Forelimb muscle (tissue), 1 donor: ENCODE results near the gene TOM1L1. TPM values are rescaled to one million over a fixed set of nuclear protein-coding genes. Genes with fewer than 3 reads are reported as not detected.

Experiments used
- DNase-seq: peaks from one replicate; pipeline ENCODE4 v3.0.0-alpha.2; 2013; ENCODE audit warnings: low read depth
- polyA plus RNA-seq: library from polyadenylated mRNA; unstranded; fragments of 120-200 nt; gene quantifications from one replicate; pipeline ENCODE4 v1.2.1, GENCODE V29; 2013; ENCODE audit not compliant: insufficient read length

The TOM1L1 gene
- polyA plus RNA-seq, 1 donor = 5.7 TPM

GRCh38 chr17:54898576-54898975 is 2.1 kb upstream of the TOM1L1 start:
- no peak for DNase-seq

- no peak for DNase-seq
Observed at GRCh38 chr17:54899201-54899600, 1.5 kb upstream of the TOM1L1 start.

GRCh38 chr17:54899721-54900456 is 763 bp upstream of the TOM1L1 start:
- no peak for DNase-seq

- DNase-seq = no peak
Observed at GRCh38 chr17:54901230-54901822, 674 bp downstream of the TOM1L1 start.

GRCh38 chr17:54902017-54902416 is 1.4 kb downstream of the TOM1L1 start:
- DNase-seq = no peak

- no peak for DNase-seq
Observed at GRCh38 chr17:54902611-54903010, 2.0 kb downstream of the TOM1L1 start.

- no peak for DNase-seq
Observed at GRCh38 chr17:54903375-54903774, 2.7 kb downstream of the TOM1L1 start.

GRCh38 chr17:54906683-54907082 is 6.0 kb downstream of the TOM1L1 start:
- no peak for DNase-seq

GRCh38 chr17:54907376-54907775 is 6.7 kb downstream of the TOM1L1 start:
- DNase-seq = no peak

- no peak for DNase-seq
Observed at GRCh38 chr17:54909766-54910165, 9.1 kb downstream of the TOM1L1 start.

- DNase-seq = no peak
Observed at GRCh38 chr17:54916721-54917120, 16.1 kb downstream of the TOM1L1 start.

- no peak for DNase-seq
Observed at GRCh38 chr17:54919425-54919824, 18.8 kb downstream of the TOM1L1 start.

GRCh38 chr17:54920819-54921218 is 20.2 kb downstream of the TOM1L1 start:
- no peak for DNase-seq

- no peak for DNase-seq
Observed at GRCh38 chr17:54924405-54924804, 23.8 kb downstream of the TOM1L1 start.

- no peak for DNase-seq
Observed at GRCh38 chr17:54927525-54927924, 26.9 kb downstream of the TOM1L1 start.

- DNase-seq = no peak
Observed at GRCh38 chr17:54932711-54933110, 32.1 kb downstream of the TOM1L1 start.

- DNase-seq = no peak
Observed at GRCh38 chr17:54933921-54934320, 33.3 kb downstream of the TOM1L1 start.

- DNase-seq = no peak
Observed at GRCh38 chr17:54935471-54935870, 34.8 kb downstream of the TOM1L1 start.

GRCh38 chr17:54937018-54937417 is 36.4 kb downstream of the TOM1L1 start:
- DNase-seq = no peak

- no peak for DNase-seq
Observed at GRCh38 chr17:54937426-54937825, 36.8 kb downstream of the TOM1L1 start.

GRCh38 chr17:54941285-54941684 is 40.6 kb downstream of the TOM1L1 start:
- no peak for DNase-seq

GRCh38 chr17:54944796-54945195 is 44.1 kb downstream of the TOM1L1 start:
- no peak for DNase-seq

GRCh38 chr17:54945231-54945630 is 44.6 kb downstream of the TOM1L1 start:
- DNase-seq = no peak

- DNase-seq = no peak
Observed at GRCh38 chr17:54945671-54946070, 45.0 kb downstream of the TOM1L1 start.
